ENCODE results near the gene CCDC85B. TPM values are rescaled to one million over a fixed set of nuclear protein-coding genes. Genes with fewer than 3 reads are reported as not detected.

The CCDC85B gene
- total RNA-seq, 1 experiment from 2014 or later: 22.2 TPM

Other genes with a start within 250 kb of the CCDC85B start
- 16.6 and 26.1 TPM in 2 replicates for gene RELA, start 227.8 kb upstream of the CCDC85B start, total RNA-seq (2014; rRNA removed; shearing (Covaris generic))
- gene KAT5, start 178.4 kb upstream of the CCDC85B start, total RNA-seq (2014; rRNA removed; shearing (Covaris generic)): 37.8 and 42.0 TPM in 2 replicates
- gene RNASEH2C, start 169.9 kb upstream of the CCDC85B start, total RNA-seq (2014; rRNA removed; shearing (Covaris generic)): 35.1 and 37.4 TPM in 2 replicates
- 19.7 and 20.0 TPM in 2 replicates for gene AP5B1, start 109.7 kb upstream of the CCDC85B start, total RNA-seq (2014; rRNA removed; shearing (Covaris generic))
- not detected in 2 replicates for gene OVOL1, start 103.6 kb upstream of the CCDC85B start, total RNA-seq (2014; rRNA removed; shearing (Covaris generic))
- 0.08 and 0.18 TPM in 2 replicates for gene SNX32, start 56.7 kb upstream of the CCDC85B start, total RNA-seq (2014; rRNA removed; shearing (Covaris generic))
- 941 and 972 TPM in 2 replicates for gene CFL1, start 32.5 kb upstream of the CCDC85B start, total RNA-seq (2014; rRNA removed; shearing (Covaris generic))
- 18.6 and 19.3 TPM in 2 replicates for gene MUS81, start 30.2 kb upstream of the CCDC85B start, total RNA-seq (2014; rRNA removed; shearing (Covaris generic))
- gene EFEMP2, start 17.9 kb upstream of the CCDC85B start, total RNA-seq (2014; rRNA removed; shearing (Covaris generic)): 0.45 and 0.55 TPM in 2 replicates
- gene CTSW, start 10.8 kb upstream of the CCDC85B start, total RNA-seq (2014; rRNA removed; shearing (Covaris generic)): 0.29 and 0.48 TPM in 2 replicates
- gene FIBP, start 2.2 kb upstream of the CCDC85B start, total RNA-seq (2014; rRNA removed; shearing (Covaris generic)): 60.8 and 62.9 TPM in 2 replicates
- gene FOSL1, start 9.7 kb downstream of the CCDC85B start, total RNA-seq (2014; rRNA removed; shearing (Covaris generic)): 8.9 and 10.2 TPM in 2 replicates
- 7.8 and 9.8 TPM in 2 replicates for gene C11orf68, start 28.4 kb downstream of the CCDC85B start, total RNA-seq (2014; rRNA removed; shearing (Covaris generic))
- 66.5 and 72.9 TPM in 2 replicates for gene DRAP1, start 28.8 kb downstream of the CCDC85B start, total RNA-seq (2014; rRNA removed; shearing (Covaris generic))
- gene TSGA10IP, start 54.8 kb downstream of the CCDC85B start, total RNA-seq (2014; rRNA removed; shearing (Covaris generic)): not detected in 2 replicates
- gene SART1, start 71.1 kb downstream of the CCDC85B start, total RNA-seq (2014; rRNA removed; shearing (Covaris generic)): 40.1 and 46.5 TPM in 2 replicates
- 27.8 TPM in 2 replicates for gene EIF1AD, start 111.5 kb downstream of the CCDC85B start, total RNA-seq (2014; rRNA removed; shearing (Covaris generic))
- 30.0 and 34.6 TPM in 2 replicates for gene BANF1, start 111.8 kb downstream of the CCDC85B start, total RNA-seq (2014; rRNA removed; shearing (Covaris generic))
- gene CST6, start 121.3 kb downstream of the CCDC85B start, total RNA-seq (2014; rRNA removed; shearing (Covaris generic)): not detected in 2 replicates
- 0.05 TPM in 1 of 2 replicates, not detected in the other for gene CATSPER1, start 135.8 kb downstream of the CCDC85B start, total RNA-seq (2014; rRNA removed; shearing (Covaris generic))
- gene GAL3ST3, start 158.5 kb downstream of the CCDC85B start, total RNA-seq (2014; rRNA removed; shearing (Covaris generic)): not detected in 2 replicates
- gene SF3B2, start 161.7 kb downstream of the CCDC85B start, total RNA-seq (2014; rRNA removed; shearing (Covaris generic)): 103 and 118 TPM in 2 replicates
- 9.0 and 12.0 TPM in 2 replicates for gene PACS1, start 179.6 kb downstream of the CCDC85B start, total RNA-seq (2014; rRNA removed; shearing (Covaris generic))